22Rv1 (cell line): ENCODE results near the gene MAP2K6.

Experiments
- CTCF ChIP-seq: fragments of 450-650 bp; IDR thresholded peaks from 2 replicates; pipeline ENCODE4 v1.5.1; 2017; ENCODE audit warnings: mild to moderate bottlenecking
- ZFX ChIP-seq: fragments of 450-650 bp; IDR thresholded peaks from 2 replicates; pipeline ENCODE4 v1.6.1; 2017; ENCODE audit warnings: antibody characterized with exemption, borderline replicate concordance

GRCh38 chr17:69473841-69474831 is 59.6 kb downstream of the MAP2K6 start:
- TF ChIP-seq CTCF = no peak
- no peak for TF ChIP-seq ZFX
